Measurements from ENCODE around the gene RHBG. TPM values are rescaled to one million over a fixed set of nuclear protein-coding genes. Genes with fewer than 3 reads are reported as not detected.
"Not testable (repeated sequence)": the region's sequence is repeated elsewhere in the genome, so short reads cannot be mapped to it uniquely, and the experiment has no call there.

The RHBG gene
- polyA plus RNA-seq, 1 donor from 2014 or later, result not detected

DNA sequence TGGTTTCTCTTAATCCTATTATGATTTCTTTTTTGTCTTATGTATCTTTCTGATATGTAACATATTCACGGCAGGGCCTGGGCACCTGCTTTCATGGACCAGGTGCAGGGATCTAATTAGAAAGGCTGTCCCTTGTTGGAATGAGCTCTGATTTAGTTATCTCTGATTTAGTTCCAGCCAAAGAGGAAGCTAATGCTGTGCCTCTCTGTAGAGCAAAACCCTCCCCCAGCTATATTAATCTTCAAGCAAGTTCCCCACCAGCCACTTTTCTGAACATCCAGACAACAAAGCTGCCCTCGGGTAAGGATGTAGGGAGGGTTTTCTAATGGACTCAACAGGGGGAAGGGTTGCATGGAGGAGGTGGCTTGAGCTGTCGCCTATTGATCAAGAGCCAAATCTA lies 24.6 kb upstream of the RHBG start:
- H3K4me3 ChIP-seq (ENCODE audit: low read length), result no peak overlapping the region
- no peak for TF ChIP-seq RAD21 (conservative IDR thresholded peaks at IDR 0.05)
- TF ChIP-seq, protein P1, sequence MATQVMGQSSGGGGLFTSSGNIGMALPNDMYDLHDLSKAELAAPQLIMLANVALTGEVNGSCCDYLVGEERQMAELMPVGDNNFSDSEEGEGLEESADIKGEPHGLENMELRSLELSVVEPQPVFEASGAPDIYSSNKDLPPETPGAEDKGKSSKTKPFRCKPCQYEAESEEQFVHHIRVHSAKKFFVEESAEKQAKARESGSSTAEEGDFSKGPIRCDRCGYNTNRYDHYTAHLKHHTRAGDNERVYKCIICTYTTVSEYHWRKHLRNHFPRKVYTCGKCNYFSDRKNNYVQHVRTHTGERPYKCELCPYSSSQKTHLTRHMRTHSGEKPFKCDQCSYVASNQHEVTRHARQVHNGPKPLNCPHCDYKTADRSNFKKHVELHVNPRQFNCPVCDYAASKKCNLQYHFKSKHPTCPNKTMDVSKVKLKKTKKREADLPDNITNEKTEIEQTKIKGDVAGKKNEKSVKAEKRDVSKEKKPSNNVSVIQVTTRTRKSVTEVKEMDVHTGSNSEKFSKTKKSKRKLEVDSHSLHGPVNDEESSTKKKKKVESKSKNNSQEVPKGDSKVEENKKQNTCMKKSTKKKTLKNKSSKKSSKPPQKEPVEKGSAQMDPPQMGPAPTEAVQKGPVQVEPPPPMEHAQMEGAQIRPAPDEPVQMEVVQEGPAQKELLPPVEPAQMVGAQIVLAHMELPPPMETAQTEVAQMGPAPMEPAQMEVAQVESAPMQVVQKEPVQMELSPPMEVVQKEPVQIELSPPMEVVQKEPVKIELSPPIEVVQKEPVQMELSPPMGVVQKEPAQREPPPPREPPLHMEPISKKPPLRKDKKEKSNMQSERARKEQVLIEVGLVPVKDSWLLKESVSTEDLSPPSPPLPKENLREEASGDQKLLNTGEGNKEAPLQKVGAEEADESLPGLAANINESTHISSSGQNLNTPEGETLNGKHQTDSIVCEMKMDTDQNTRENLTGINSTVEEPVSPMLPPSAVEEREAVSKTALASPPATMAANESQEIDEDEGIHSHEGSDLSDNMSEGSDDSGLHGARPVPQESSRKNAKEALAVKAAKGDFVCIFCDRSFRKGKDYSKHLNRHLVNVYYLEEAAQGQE (IDR thresholded peaks at IDR 0.05; ENCODE audit: borderline replicate concordance), result no peak
- no peak for TF ChIP-seq SMC3 (conservative IDR thresholded peaks at IDR 0.05; ENCODE audit: poor library complexity)
- TF ChIP-seq POLR2AphosphoS5 (IDR thresholded peaks at IDR 0.05), result no peak
- no peak for TF ChIP-seq MXI1 (conservative IDR thresholded peaks at IDR 0.05; ENCODE audit: poor library complexity, severe bottlenecking)
- TF ChIP-seq EZH2 (IDR thresholded peaks at IDR 0.05; ENCODE audit: borderline replicate concordance, insufficient read depth, low read length, poor library complexity, severe bottlenecking), result no peak
- TF ChIP-seq EP300 (conservative IDR thresholded peaks at IDR 0.05; ENCODE audit: poor library complexity, severe bottlenecking), result no peak

DNA sequence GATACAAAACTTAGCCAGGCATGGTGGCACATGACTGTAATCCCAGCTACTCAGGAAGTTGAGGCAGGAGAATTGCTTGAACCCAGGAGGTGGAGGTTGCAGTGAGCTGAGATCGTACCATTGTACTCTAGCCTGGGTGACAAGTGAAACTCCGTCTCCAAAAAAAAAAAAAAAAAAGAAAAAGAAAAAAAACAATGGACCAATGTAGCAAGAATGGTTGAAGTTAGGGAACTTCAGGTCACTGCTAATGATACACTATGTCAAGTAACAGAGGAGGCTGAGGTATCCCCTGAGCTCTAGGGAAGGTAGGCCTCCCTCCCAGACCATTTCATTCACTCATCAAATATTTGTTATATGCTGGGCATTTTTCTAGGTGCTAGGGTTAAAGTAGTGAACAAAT lies 23.0 kb upstream of the RHBG start:
- H3K27ac ChIP-seq (ENCODE audit: low read length); H3K79me2 ChIP-seq (replicated peaks; ENCODE audit: insufficient read depth, low read length); H3K36me3 ChIP-seq (ENCODE audit: insufficient read depth, low read length); H3K27me3 ChIP-seq (ENCODE audit: insufficient read depth, low read depth, low read length); H3K4me3 ChIP-seq (ENCODE audit: low read length); H3K9me3 ChIP-seq (ENCODE audit: low read length); H3K9ac ChIP-seq (ENCODE audit: low read length); H3F3A ChIP-seq (ENCODE audit: insufficient read depth, low read length, poor library complexity, severe bottlenecking); H3K4me2 ChIP-seq (ENCODE audit: low read length); H3K9me2 ChIP-seq (ENCODE audit: insufficient read depth, low read length); H4K20me1 ChIP-seq (ENCODE audit: insufficient read depth); H2AFZ ChIP-seq (ENCODE audit: low read depth, low read length): not testable (repeated sequence)

More for the DNA sequence above, 24.6 kb upstream of the RHBG start:
- Histone ChIP-seq H2AFZ (ENCODE audit: low read depth, low read length) (no peak overlapping the region), H3K4me2 (ENCODE audit: low read length) (no peak overlapping the region), H3K36me3 (ENCODE audit: insufficient read depth, low read length) (no peaks in the 10 kb centered on the region), H3K79me2 (replicated peaks; ENCODE audit: insufficient read depth, low read length) (no peaks in the 10 kb centered on the region), H3K9me2 (ENCODE audit: insufficient read depth, low read length) (no peaks in the 10 kb centered on the region), H3K27ac (ENCODE audit: low read length) (no peak overlapping the region), H3F3A (ENCODE audit: insufficient read depth, low read length, poor library complexity, severe bottlenecking) (no peaks in the 10 kb centered on the region), H3K9ac (ENCODE audit: low read length) (no peak overlapping the region), H4K20me1 (ENCODE audit: insufficient read depth) (no peaks in the 10 kb centered on the region), H3K27me3 (ENCODE audit: insufficient read depth, low read depth, low read length) (no peaks in the 10 kb centered on the region), H3K9me3 (ENCODE audit: low read length) (no peaks in the 10 kb centered on the region)

DNA sequence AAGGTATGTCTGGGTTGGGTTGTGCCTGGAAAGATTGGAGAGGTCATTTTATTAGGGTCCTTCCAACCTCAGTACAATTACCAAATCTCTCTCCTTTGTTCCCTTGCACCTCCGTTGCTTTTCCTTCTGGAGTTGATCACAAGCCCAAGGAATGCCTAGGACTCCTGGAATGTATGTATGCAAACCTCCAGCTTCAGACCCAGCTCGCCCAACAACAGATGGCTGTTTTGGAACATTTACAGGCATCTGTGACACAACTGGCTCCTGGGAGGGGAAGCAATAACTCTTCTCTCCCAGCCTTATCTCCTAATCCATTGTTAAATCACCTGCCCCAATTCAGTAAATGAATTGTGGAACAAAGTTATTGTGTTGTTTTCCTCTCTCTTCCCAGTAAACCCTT lies 22.4 kb upstream of the RHBG start:
- Histone ChIP-seq H3K79me2 (replicated peaks; ENCODE audit: insufficient read depth, low read length) (no peaks in the 10 kb centered on the region), H3K9me3 (ENCODE audit: low read length) (no peaks in the 10 kb centered on the region), H3K27me3 (ENCODE audit: insufficient read depth, low read depth, low read length) (no peaks in the 10 kb centered on the region), H4K20me1 (ENCODE audit: insufficient read depth) (no peaks in the 10 kb centered on the region), H3K9ac (ENCODE audit: low read length) (no peak overlapping the region), H3K27ac (ENCODE audit: low read length) (no peak overlapping the region), H3K4me2 (ENCODE audit: low read length) (no peak overlapping the region), H3K9me2 (ENCODE audit: insufficient read depth, low read length) (no peaks in the 10 kb centered on the region), H3F3A (ENCODE audit: insufficient read depth, low read length, poor library complexity, severe bottlenecking) (no peaks in the 10 kb centered on the region), H3K4me3 (ENCODE audit: low read length) (no peak overlapping the region), H2AFZ (ENCODE audit: low read depth, low read length) (no peak overlapping the region), H3K36me3 (ENCODE audit: insufficient read depth, low read length) (no peaks in the 10 kb centered on the region)
- TF ChIP-seq EP300 (conservative IDR thresholded peaks at IDR 0.05; ENCODE audit: poor library complexity, severe bottlenecking) (no peak), SMC3 (conservative IDR thresholded peaks at IDR 0.05; ENCODE audit: poor library complexity) (no peak), RAD21 (conservative IDR thresholded peaks at IDR 0.05) (no peak), POLR2AphosphoS5 (IDR thresholded peaks at IDR 0.05) (no peak), MXI1 (conservative IDR thresholded peaks at IDR 0.05; ENCODE audit: poor library complexity, severe bottlenecking) (no peak), EZH2 (IDR thresholded peaks at IDR 0.05; ENCODE audit: borderline replicate concordance, insufficient read depth, low read length, poor library complexity, severe bottlenecking) (no peak), TAF1 (IDR thresholded peaks at IDR 0.05; ENCODE audit: low read depth) (no peak)
- TF ChIP-seq, protein P2, sequence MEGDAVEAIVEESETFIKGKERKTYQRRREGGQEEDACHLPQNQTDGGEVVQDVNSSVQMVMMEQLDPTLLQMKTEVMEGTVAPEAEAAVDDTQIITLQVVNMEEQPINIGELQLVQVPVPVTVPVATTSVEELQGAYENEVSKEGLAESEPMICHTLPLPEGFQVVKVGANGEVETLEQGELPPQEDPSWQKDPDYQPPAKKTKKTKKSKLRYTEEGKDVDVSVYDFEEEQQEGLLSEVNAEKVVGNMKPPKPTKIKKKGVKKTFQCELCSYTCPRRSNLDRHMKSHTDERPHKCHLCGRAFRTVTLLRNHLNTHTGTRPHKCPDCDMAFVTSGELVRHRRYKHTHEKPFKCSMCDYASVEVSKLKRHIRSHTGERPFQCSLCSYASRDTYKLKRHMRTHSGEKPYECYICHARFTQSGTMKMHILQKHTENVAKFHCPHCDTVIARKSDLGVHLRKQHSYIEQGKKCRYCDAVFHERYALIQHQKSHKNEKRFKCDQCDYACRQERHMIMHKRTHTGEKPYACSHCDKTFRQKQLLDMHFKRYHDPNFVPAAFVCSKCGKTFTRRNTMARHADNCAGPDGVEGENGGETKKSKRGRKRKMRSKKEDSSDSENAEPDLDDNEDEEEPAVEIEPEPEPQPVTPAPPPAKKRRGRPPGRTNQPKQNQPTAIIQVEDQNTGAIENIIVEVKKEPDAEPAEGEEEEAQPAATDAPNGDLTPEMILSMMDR (IDR thresholded peaks at IDR 0.05; ENCODE audit: poor library complexity, severe bottlenecking), result no peak
- TF ChIP-seq, protein P1 (IDR thresholded peaks at IDR 0.05; ENCODE audit: borderline replicate concordance), result no peak

Data from neural cell (in vitro differentiated cells).